Progenitor cell of endocrine pancreas (in vitro differentiated cells): ENCODE measurements around the gene CRYL1. TPM values are rescaled to one million over a fixed set of nuclear protein-coding genes. Genes with fewer than 3 reads are reported as not detected.

ENCODE experiments used
- DNase-seq: peaks from one replicate; pipeline ENCODE4 v3.0.0; 2021; ENCODE audit warnings: low spot score; ENCODE audit not compliant: unreplicated experiment
- H3K27ac Mint-ChIP-seq: 2 replicates; pipeline ENCODE4 v1.8.0; 2021; ENCODE audit warnings: mild to moderate bottlenecking, moderate library complexity, mixed read lengths
- H3K27me3 Mint-ChIP-seq: 2 replicates; pipeline ENCODE4 v1.8.0; 2021; ENCODE audit warnings: mixed read lengths
- H3K36me3 Mint-ChIP-seq: 2 replicates; pipeline ENCODE4 v1.8.0; 2022; ENCODE audit warnings: mixed read lengths; ENCODE audit not compliant: insufficient read depth
- H3K4me1 Mint-ChIP-seq: 2 replicates; pipeline ENCODE4 v1.8.0; 2021; ENCODE audit warnings: low read depth, mixed read lengths
- H3K4me3 Mint-ChIP-seq: 2 replicates; pipeline ENCODE4 v1.8.0; 2021; ENCODE audit warnings: low read depth, mild to moderate bottlenecking, moderate library complexity, mixed read lengths
- H3K9me3 Mint-ChIP-seq: 2 replicates; pipeline ENCODE4 v1.8.0; 2021; ENCODE audit warnings: low read depth, mixed read lengths
- microRNA-seq: library from miRNA; unstranded; fragments of <30 nt; microRNA quantifications from one replicate; pipeline ENCODE4 v1.1.0, GENCODE V29; 2020; ENCODE audit warnings: borderline number of aligned reads; ENCODE audit not compliant: unreplicated experiment
- total RNA-seq: library from RNA; stranded (reverse); gene quantifications from 2 replicates; pipeline ENCODE4 v1.2.1, GENCODE V29; 2021
- TF ChIP-seq, protein P1 (sequence below): fragments of 200-600 bp; sonication (generic); IDR thresholded peaks from one replicate; pipeline ENCODE4 v1.5.0; 2021; ENCODE audit warnings: antibody characterized with exemption, mild to moderate bottlenecking; ENCODE audit not compliant: unreplicated experiment

The CRYL1 gene
- total RNA-seq, 1 donor from 2014 or later: 11.7 TPM

- Mint-ChIP-seq H3K4me1 (peaks cover 9% of the 10 kb centered on the region), H3K4me3 (no peak overlapping the region), H3K27ac (no peak overlapping the region), H3K9me3 (no peaks in the 10 kb centered on the region), H3K36me3 (no peaks in the 10 kb centered on the region), H3K27me3 (peaks cover 6% of the 10 kb centered on the region)
- DNase-seq: no peak
- TF ChIP-seq, protein P1, sequence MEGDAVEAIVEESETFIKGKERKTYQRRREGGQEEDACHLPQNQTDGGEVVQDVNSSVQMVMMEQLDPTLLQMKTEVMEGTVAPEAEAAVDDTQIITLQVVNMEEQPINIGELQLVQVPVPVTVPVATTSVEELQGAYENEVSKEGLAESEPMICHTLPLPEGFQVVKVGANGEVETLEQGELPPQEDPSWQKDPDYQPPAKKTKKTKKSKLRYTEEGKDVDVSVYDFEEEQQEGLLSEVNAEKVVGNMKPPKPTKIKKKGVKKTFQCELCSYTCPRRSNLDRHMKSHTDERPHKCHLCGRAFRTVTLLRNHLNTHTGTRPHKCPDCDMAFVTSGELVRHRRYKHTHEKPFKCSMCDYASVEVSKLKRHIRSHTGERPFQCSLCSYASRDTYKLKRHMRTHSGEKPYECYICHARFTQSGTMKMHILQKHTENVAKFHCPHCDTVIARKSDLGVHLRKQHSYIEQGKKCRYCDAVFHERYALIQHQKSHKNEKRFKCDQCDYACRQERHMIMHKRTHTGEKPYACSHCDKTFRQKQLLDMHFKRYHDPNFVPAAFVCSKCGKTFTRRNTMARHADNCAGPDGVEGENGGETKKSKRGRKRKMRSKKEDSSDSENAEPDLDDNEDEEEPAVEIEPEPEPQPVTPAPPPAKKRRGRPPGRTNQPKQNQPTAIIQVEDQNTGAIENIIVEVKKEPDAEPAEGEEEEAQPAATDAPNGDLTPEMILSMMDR: no peak
These were observed 166.3 kb downstream of the CRYL1 start for GRCh38 chr13:20359335-20359734.

- no peaks in the 10 kb centered on the region for H3K9me3 Mint-ChIP-seq
- H3K27me3 Mint-ChIP-seq: no peaks in the 10 kb centered on the region
- no peaks in the 10 kb centered on the region for H3K36me3 Mint-ChIP-seq
- DNase-seq: no peak
- TF ChIP-seq, protein P1: no peak
- H3K27ac Mint-ChIP-seq: no peak overlapping the region
- H3K4me3 Mint-ChIP-seq: no peak overlapping the region
- peaks cover 9% of the 10 kb centered on the region for H3K4me1 Mint-ChIP-seq
These were observed 167.6 kb downstream of the CRYL1 start for GRCh38 chr13:20358022-20358421.

DNA sequence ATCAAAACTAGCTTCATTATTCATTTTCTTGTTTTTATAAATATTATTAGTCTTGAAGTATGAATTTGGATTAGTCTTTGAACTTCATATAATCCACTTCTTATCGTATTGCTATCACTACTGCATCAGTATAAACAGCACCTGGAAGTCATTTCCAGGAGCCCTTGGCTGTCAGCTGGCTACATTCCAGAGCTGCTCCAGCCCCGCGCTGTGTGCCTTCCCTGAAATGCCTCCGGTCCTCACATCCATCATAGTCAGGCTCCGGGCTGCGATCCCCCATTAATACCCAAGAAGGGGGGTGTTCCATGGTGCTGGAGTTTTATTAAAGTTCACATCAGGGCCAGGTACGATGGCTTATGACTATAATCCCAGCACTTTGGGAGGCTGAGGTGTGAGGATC, 169.2 kb downstream of the CRYL1 start:
- no peak for DNase-seq
- no peaks in the 10 kb centered on the region for H3K27me3 Mint-ChIP-seq
- H3K4me3 Mint-ChIP-seq: no peak overlapping the region
- TF ChIP-seq, protein P1: no peak
- H3K4me1 Mint-ChIP-seq: peaks cover 8% of the 10 kb centered on the region
- no peaks in the 10 kb centered on the region for H3K9me3 Mint-ChIP-seq
- no peak overlapping the region for H3K27ac Mint-ChIP-seq
- no peaks in the 10 kb centered on the region for H3K36me3 Mint-ChIP-seq

DNA sequence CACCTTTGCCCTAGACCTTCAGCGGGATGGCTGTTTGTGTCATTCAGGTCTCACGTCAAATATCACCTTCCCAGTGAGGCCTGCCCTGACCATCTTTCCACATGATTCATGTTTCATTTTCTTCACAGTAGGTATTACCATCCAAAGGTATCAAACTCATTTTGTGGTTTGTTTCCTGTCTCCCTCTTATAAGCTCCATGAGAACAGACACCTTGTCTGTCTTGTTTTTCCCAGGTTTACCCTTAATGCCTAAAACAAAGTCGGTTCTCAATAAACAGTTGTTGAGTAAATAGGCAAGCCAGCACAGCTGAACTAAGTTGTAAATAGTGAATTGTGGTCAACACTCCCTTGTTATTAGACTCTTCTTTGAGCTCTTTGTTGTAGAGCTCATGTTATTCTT, 170.9 kb downstream of the CRYL1 start:
- H3K4me3 Mint-ChIP-seq: no peak overlapping the region
- no peak overlapping the region for H3K27ac Mint-ChIP-seq
- no peaks in the 10 kb centered on the region for H3K27me3 Mint-ChIP-seq
- H3K9me3 Mint-ChIP-seq: no peaks in the 10 kb centered on the region
- no peaks in the 10 kb centered on the region for H3K4me1 Mint-ChIP-seq
- no peak for DNase-seq
- H3K36me3 Mint-ChIP-seq: no peaks in the 10 kb centered on the region
- TF ChIP-seq, protein P1: no peak

DNA sequence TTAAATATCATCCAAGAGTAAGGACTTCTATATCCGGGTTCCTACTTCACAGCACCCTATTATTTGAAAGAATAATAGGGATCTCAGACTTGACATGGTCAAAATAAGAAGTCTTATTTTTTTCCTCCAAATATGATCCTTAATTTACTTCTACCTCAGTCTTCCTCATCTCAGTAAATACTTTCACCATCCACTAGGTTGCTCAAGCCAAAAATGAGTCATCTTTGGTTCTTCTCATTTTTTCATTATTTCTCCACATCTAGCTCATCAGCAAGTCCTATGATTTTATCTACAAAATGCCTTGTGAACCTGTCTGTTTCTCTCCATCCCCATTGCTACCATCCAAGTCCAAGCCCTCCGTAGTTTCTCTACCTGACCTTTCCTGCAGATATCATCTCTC, 171.7 kb downstream of the CRYL1 start:
- Mint-ChIP-seq H3K4me3 (no peak overlapping the region), H3K36me3 (no peaks in the 10 kb centered on the region), H3K27me3 (no peaks in the 10 kb centered on the region), H3K27ac (no peak overlapping the region), H3K4me1 (no peaks in the 10 kb centered on the region), H3K9me3 (no peaks in the 10 kb centered on the region)
- no peak for DNase-seq
- TF ChIP-seq, protein P1: no peak

Small RNAs within 50 kb of the gene (microRNA-seq; reads per million reads assigned to microRNA genes)
- not detected for gene MIR4499

Other genes with a start within 250 kb of the CRYL1 start
- gene IFT88, start 41.3 kb upstream of the CRYL1 start, total RNA-seq: 29.4 and 30.2 TPM in 2 replicates
- 6.3 and 6.4 TPM in 2 replicates for gene IL17D, start 177.8 kb upstream of the CRYL1 start, total RNA-seq
- gene EEF1AKMT1, start 248.1 kb upstream of the CRYL1 start, total RNA-seq: 10.7 and 12.9 TPM in 2 replicates